Peyer's patch (tissue), 4 donors: ENCODE measurements around the gene EZH2. TPM values are rescaled to one million over a fixed set of nuclear protein-coding genes. Genes with fewer than 3 reads are reported as not detected.

Experiments
- DNase-seq, 3 donors: peaks; one replicate each; pipeline ENCODE4 v3.0.0-alpha.2; 2017 to 2019
- H3K27ac ChIP-seq, 4 donors: fragments of 200-600 bp; sonication (generic); one replicate each; pipeline ENCODE4 v1.5.1; 2016 to 2019
- H3K27me3 ChIP-seq, 2 donors: fragments of 200-600 bp; sonication (generic); one replicate each; pipeline ENCODE4 v1.5.1; 2019
- H3K36me3 ChIP-seq, 3 donors: fragments of 200-600 bp; sonication (generic); one replicate each; pipeline ENCODE4 v1.5.1; 2016 to 2019
- H3K4me1 ChIP-seq, 4 donors: fragments of 200-600 bp; sonication (generic); one replicate each; pipeline ENCODE4 v1.5.1; 2016 to 2019
- H3K4me3 ChIP-seq, 4 donors: fragments of 200-600 bp; sonication (generic); 1 replicate in 3 of 4; 2 replicates in 1 of 4; pipeline ENCODE4 v1.5.1; 2016 to 2019; ENCODE audit warnings: mild to moderate bottlenecking in 1 of 4
- H3K9me3 ChIP-seq, 4 donors: fragments of 200-600 bp; sonication (generic); one replicate each; pipeline ENCODE4 v1.5.1; 2016 to 2019; ENCODE audit warnings: mild to moderate bottlenecking in 1 of 4
- POLR2A ChIP-seq, 2 donors: fragments of 450-650 bp; IDR thresholded peaks; one replicate each; pipeline ENCODE4 v1.5.1; 2017; ENCODE audit warnings: antibody characterized with exemption in 2 of 2, mild to moderate bottlenecking in 2 of 2, moderate library complexity in 2 of 2
- total RNA-seq, 4 donors: library from RNA; depleted of rRNA; stranded (reverse); fragments of >200 nt; gene quantifications; one replicate each; pipeline ENCODE4 v1.1.0, GENCODE V29; 2016
- TF ChIP-seq, protein P1 (sequence below), 6 experiments: fragments of 450-650 bp in 4 of 6; fragments of 200-600 bp in 2 of 6; sonication (generic) in 1 of 6; IDR thresholded peaks; one replicate each; pipeline ENCODE4 v1.5.1; 2017 to 2019; ENCODE audit warnings: antibody characterized with exemption in 6 of 6, mild to moderate bottlenecking in 3 of 6, moderate library complexity in 1 of 6

Gene EZH2
- total RNA-seq, 4 donors from 2014 or later = 7.4 to 30.5 (median 8.2) TPM

DNA sequence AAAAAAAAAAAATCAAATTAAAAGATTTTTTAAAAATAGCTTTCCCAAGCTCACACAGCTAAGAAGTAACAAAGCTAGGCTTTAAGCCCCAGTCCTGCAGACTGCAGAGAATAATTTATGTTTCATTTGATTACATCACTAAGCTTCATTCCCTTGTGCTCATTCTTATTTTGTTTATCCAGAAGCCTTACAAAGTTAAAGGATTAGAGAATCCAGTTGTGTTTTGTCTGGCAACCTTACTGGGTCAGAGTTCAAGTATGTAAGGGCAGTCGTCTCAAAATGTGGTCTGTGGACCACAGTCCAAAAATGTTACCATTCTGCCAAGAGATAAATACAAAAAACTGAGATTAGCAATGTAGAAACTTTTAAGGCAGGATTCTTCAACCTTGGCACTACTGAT lies 32.1 kb upstream of the EZH2 start:
- no peaks in the 10 kb centered on the region for H3K9me3 ChIP-seq
- H3K27me3 ChIP-seq = no peaks in the 10 kb centered on the region
- H3K4me1 ChIP-seq = peaks cover 0 to 12% (median 6%) of the 10 kb centered on the region in 4 donors
- H3K36me3 ChIP-seq = no peaks in the 10 kb centered on the region
- TF ChIP-seq POLR2A (IDR thresholded peaks at IDR 0.05) = no peak
- TF ChIP-seq, protein P1, sequence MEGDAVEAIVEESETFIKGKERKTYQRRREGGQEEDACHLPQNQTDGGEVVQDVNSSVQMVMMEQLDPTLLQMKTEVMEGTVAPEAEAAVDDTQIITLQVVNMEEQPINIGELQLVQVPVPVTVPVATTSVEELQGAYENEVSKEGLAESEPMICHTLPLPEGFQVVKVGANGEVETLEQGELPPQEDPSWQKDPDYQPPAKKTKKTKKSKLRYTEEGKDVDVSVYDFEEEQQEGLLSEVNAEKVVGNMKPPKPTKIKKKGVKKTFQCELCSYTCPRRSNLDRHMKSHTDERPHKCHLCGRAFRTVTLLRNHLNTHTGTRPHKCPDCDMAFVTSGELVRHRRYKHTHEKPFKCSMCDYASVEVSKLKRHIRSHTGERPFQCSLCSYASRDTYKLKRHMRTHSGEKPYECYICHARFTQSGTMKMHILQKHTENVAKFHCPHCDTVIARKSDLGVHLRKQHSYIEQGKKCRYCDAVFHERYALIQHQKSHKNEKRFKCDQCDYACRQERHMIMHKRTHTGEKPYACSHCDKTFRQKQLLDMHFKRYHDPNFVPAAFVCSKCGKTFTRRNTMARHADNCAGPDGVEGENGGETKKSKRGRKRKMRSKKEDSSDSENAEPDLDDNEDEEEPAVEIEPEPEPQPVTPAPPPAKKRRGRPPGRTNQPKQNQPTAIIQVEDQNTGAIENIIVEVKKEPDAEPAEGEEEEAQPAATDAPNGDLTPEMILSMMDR (IDR thresholded peaks at IDR 0.05) = no peak
- no peak overlapping the region for H3K27ac ChIP-seq
- DNase-seq = no peak
- H3K4me3 ChIP-seq = no peak overlapping the region

DNA sequence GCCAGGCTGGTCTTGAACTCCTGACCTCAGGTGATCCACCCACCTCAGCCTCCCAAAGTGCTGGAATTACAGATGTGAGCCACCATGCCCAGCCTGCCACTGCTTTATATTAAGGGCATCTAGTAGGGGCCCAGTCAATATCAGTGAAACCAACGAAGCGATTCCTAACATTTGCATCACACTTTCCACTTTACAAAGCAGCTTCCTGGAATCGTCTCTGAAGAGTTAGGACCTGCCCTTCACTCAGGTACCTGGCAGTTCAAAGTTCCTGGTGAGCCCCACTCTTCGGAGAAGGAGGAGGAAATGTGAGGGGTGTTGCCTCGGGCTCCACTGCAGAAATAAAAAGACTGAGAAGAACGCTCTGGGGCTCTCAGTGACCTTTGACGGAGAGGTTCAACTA lies 31.1 kb upstream of the EZH2 start:
- no peak for DNase-seq
- H3K4me3 ChIP-seq = no peak overlapping the region
- H3K9me3 ChIP-seq = no peaks in the 10 kb centered on the region
- H3K27me3 ChIP-seq = no peaks in the 10 kb centered on the region
- no peak overlapping the region for H3K27ac ChIP-seq
- H3K36me3 ChIP-seq = no peaks in the 10 kb centered on the region
- no peak for TF ChIP-seq POLR2A (IDR thresholded peaks at IDR 0.05)
- TF ChIP-seq, protein P1 (IDR thresholded peaks at IDR 0.05) = no peak
- peaks cover 0 to 12% (median 6%) of the 10 kb centered on the region in 4 donors for H3K4me1 ChIP-seq

DNA sequence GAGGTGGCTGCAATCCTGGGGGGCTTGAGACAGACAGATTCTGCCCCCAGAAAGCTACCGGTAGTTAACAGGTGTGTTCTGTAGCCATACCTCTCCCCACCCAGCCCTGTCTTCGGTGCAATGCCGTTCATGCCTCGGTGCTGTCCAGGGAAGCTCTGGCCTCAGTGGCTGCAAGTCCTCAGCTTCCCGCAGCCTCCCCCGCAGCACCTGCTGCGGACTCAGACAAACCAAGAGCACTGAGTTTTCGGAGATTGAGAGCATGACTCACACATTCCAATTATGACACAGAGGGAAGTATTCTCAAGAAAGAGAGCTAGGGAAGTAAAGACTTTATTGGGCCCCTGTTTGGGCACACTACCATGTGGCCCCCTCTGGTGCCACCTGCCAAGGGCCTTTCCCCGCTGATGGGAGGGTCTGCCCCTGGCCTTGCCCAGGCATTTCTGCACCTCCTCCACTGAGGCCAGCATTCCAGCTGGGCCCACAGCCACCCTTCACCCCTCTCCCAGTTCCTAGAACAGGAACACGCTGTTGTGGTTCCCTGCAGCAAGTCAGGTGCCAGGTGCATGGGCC lies 30.2 kb upstream of the EZH2 start:
- TF ChIP-seq POLR2A (IDR thresholded peaks at IDR 0.05) = no peak
- TF ChIP-seq, protein P1 (IDR thresholded peaks at IDR 0.05) = no peak
- H3K36me3 ChIP-seq = no peaks in the 10 kb centered on the region
- no peak overlapping the region for H3K4me3 ChIP-seq
- H3K27me3 ChIP-seq = no peaks in the 10 kb centered on the region
- H3K9me3 ChIP-seq = no peaks in the 10 kb centered on the region
- DNase-seq = no peak
- H3K4me1 ChIP-seq = peaks cover 0 to 12% (median 6%) of the 10 kb centered on the region in 4 donors
- no peak overlapping the region for H3K27ac ChIP-seq

DNA sequence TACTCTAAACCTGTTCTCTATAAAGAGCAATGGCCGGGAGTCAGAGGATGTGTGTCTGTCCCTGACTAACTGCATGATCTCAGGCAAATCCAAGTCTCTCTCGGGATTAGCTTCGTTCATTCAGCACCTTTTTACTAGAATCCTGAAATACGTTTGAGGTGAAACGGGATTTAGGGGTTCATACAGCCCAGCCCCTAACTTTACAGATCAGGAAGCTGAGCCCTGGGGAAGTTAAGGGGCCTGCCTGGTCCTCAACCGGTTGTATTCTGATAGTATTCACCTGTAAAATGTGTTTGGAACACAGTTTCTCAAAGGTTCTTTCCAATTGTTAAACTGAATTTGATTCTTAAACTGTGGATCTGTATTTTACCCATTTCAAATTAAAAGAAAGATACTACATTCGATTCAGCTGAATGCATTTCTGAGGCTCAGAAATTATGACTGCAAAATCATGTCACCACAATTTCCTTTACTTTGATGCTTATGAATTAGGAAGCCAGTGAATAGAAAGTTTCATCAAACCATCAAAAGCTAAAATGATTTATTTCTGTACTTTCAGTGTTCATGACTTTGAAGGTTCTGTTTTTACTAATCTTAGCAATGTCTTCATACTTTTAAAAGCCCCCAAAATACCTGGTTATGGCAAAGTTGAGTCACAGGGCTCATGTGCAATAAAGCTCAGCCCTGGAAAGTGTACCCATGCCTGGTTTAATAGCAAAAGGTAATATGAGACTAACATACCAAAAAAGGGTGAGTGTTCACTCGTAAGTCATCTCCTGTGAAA lies 28.9 kb upstream of the EZH2 start:
- Histone ChIP-seq H3K27me3 (no peaks in the 10 kb centered on the region), H3K27ac (no peak overlapping the region), H3K9me3 (no peaks in the 10 kb centered on the region), H3K36me3 (no peaks in the 10 kb centered on the region), H3K4me1 (peaks cover 0 to 12% (median 6%) of the 10 kb centered on the region in 4 donors), H3K4me3 (no peak overlapping the region)
- DNase-seq = no peak
- TF ChIP-seq, protein P1 (IDR thresholded peaks at IDR 0.05) = no peak
- no peak for TF ChIP-seq POLR2A (IDR thresholded peaks at IDR 0.05)

DNA sequence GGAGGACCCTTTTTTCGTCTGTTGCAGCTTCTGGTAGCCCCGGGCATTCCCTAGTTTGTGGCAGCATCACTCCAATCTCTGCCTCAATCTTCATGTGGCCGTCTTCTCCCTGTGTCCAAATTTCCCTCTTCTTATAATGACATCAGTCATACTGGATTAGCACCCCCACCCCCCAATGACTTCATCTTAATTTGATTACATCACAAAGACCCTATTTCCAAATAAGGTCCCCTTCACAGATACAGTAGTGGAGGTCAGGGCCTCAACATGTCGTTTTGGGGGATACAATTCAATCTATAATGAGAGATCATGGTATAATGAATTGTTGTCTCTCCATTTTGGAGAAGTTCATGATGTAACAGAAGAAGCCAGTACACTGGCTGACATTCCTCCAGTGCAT lies 28.1 kb upstream of the EZH2 start:
- no peak overlapping the region for H3K4me3 ChIP-seq
- no peaks in the 10 kb centered on the region for H3K9me3 ChIP-seq
- no peak overlapping the region for H3K27ac ChIP-seq
- H3K36me3 ChIP-seq = no peaks in the 10 kb centered on the region
- no peak for DNase-seq
- peaks cover 0 to 12% (median 6%) of the 10 kb centered on the region in 4 donors for H3K4me1 ChIP-seq
- no peak for TF ChIP-seq POLR2A (IDR thresholded peaks at IDR 0.05)
- TF ChIP-seq, protein P1 (IDR thresholded peaks at IDR 0.05) = no peak
- no peaks in the 10 kb centered on the region for H3K27me3 ChIP-seq
